Activated CD4-positive, alpha-beta T cell treated with anti-CD3 and anti-CD28 coated beads, Interleukin-2, amount 50 U/mL, for 16 hours (primary cell): ENCODE data around the gene NT5M.

ENCODE experiments used
- DNase-seq: peaks from one replicate; pipeline ENCODE4 v3.0.0-alpha.2; 2020

Gene NT5M

GRCh38 chr17:17343896-17344506 is 40.8 kb downstream of the NT5M start:
- no peak for DNase-seq

- DNase-seq: no peak
Observed at GRCh38 chr17:17344507-17345293, 41.5 kb downstream of the NT5M start.

GRCh38 chr17:17345294-17345597 is 42.1 kb downstream of the NT5M start:
- no peak for DNase-seq

- no peak for DNase-seq
Observed at GRCh38 chr17:17345686-17346427, 42.7 kb downstream of the NT5M start.

- DNase-seq: no peak
Observed at GRCh38 chr17:17346428-17347233, 43.5 kb downstream of the NT5M start.

GRCh38 chr17:17347234-17347955 is 44.2 kb downstream of the NT5M start:
- no peak for DNase-seq

- no peak for DNase-seq
Observed at GRCh38 chr17:17347956-17348871, 45.0 kb downstream of the NT5M start.

- DNase-seq: no peak
Observed at GRCh38 chr17:17348872-17349723, 45.9 kb downstream of the NT5M start.

- no peak for DNase-seq
Observed at GRCh38 chr17:17349724-17350106, 46.5 kb downstream of the NT5M start.

GRCh38 chr17:17350491-17351355 is 47.5 kb downstream of the NT5M start:
- DNase-seq: no peak

GRCh38 chr17:17351356-17351891 is 48.3 kb downstream of the NT5M start:
- no peak for DNase-seq

GRCh38 chr17:17351901-17352781 is 49.0 kb downstream of the NT5M start:
- DNase-seq: no peak

- DNase-seq: no peak
Observed at GRCh38 chr17:17352836-17353624, 49.9 kb downstream of the NT5M start.

- no peak for DNase-seq
Observed at GRCh38 chr17:17353625-17354484, 50.7 kb downstream of the NT5M start.

- peak; percentile 75 for DNase-seq
Observed at GRCh38 chr17:17354560-17355349, 51.6 kb downstream of the NT5M start.
